ENCODE results near the gene CTSS.

DNA sequence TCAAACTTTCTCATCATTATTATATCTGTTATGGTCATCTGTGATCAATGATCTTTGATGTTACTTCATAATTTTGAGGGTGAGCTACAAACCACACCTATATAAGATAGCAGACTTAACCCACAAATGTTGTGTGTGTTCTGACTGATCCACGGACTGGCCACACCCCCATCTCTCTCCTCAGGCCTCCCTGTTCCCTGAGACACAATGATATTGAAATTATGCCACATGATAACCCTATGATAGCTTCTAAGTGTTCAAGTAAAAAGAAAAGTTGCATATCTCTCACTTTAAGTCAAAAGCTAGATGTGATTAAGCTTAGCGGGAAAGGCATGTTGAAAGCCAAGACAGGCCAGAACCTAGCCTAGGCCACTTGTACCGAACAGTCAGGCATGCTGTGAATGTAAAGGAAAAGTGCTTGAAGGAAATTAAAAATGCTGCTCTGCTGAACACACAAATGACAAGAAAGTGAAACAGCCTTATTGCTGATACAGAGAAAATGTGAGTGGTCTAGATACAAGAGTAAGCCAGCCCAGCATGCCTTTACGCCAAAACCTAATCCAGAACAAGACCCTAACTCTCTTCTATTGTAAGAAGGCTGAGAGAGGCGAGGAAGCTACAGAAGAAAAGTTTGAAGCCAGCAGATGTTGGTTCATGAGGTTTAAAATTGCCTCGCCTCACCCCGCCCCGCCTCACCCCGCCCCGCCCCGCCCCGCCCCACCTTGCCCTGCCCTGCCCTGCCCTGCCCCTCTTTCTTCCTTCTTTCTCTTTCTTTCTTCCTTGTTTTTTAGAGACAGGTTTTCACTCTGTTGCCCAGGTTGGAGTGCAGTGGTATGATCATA is 16.5 kb downstream of the CTSS start:
- TF ChIP-seq SP2 (tag by site-specific recombination; IDR thresholded peaks at IDR 0.05), result no peak
- no peak for TF ChIP-seq GLI4 (tag by site-specific recombination; IDR thresholded peaks at IDR 0.05)
- TF ChIP-seq ZNF292 (tag by site-specific recombination; IDR thresholded peaks at IDR 0.05; ENCODE audit: borderline replicate concordance, low read depth), result no peak
- TF ChIP-seq, protein P1, sequence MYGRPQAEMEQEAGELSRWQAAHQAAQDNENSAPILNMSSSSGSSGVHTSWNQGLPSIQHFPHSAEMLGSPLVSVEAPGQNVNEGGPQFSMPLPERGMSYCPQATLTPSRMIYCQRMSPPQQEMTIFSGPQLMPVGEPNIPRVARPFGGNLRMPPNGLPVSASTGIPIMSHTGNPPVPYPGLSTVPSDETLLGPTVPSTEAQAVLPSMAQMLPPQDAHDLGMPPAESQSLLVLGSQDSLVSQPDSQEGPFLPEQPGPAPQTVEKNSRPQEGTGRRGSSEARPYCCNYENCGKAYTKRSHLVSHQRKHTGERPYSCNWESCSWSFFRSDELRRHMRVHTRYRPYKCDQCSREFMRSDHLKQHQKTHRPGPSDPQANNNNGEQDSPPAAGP (tag by site-specific recombination; IDR thresholded peaks at IDR 0.05), result no peak
- TF ChIP-seq ZNF16 (tag by site-specific recombination; IDR thresholded peaks at IDR 0.05; ENCODE audit: low read depth), result no peak
- TF ChIP-seq ZNF114 (tag by site-specific recombination; IDR thresholded peaks at IDR 0.05), result no peak

Measured in HEK293 (cell line).